NCI-H1694 (cell line): ENCODE results near the gene PSMC6.
"Not testable (repeated sequence)": the region's sequence is repeated elsewhere in the genome, so short reads cannot be mapped to it uniquely, and the experiment has no call there.

ENCODE experiments used
- DNase-seq: peaks from one replicate; lab custom pipeline; 2025; lab: John Stamatoyannopoulos, UW

The PSMC6 gene

DNA sequence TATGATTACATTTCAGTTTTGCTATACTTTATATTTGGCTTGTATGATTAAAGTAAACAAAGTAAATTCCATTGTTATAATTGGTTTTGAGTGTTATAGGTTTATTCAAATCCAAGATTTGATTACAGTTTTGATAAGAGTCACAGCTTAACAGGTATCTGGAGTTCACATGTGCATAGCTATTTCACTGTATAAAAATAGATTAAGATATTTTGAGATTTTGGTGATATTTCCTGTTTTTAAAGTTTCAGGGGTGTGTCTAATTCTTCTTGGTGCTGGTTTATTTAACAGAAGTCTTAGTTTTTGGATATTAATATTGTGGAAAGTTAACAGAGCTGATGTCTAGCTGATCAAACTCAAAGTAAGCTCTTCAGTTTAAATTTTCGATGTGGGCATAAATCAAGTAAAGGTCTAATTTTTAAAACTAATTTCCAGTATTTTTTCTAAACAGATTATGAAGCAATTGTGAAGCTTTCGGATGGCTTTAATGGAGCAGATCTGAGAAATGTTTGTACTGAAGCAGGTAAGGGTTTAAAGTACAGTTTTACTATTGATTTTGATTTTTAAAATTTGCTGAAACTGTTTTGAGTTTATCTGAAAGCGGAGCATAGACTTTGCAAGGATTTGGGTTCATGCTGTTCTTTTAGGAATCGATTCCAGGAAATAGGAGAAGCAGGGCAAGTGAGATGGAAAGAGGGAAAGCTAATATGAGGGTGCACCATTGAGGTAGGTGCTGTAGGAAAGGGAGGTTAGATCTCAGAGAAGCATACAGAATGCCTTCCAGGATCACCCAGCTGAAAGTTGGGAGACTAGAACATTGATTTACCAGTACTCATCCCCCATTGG is 16.7 kb downstream of the PSMC6 start:
- no peak for DNase-seq

DNA sequence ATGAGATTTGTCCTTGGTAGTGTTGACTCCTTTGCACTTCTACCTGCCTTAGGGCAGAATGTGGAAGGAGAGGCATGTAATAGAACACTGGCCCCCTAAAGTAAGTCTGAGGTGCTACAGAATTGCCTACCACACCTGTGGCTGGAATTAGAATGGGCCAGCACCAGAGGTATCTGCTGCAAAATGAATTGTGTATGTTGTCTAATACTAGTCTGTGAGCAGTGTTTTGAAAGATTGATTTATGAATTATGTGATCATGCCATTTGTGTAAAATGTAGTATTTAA is 17.3 kb downstream of the PSMC6 start:
- DNase-seq, result no peak

DNA sequence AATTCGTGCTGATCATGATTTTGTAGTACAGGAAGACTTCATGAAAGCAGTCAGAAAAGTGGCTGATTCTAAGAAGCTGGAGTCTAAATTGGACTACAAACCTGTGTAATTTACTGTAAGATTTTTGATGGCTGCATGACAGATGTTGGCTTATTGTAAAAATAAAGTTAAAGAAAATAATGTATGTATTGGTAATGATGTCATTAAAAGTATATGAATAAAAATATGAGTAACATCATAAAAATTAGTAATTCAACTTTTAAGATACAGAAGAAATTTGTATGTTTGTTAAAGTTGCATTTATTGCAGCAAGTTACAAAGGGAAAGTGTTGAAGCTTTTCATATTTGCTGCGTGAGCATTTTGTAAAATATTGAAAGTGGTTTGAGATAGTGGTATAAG is 20.5 kb downstream of the PSMC6 start:
- DNase-seq, result not testable (repeated sequence)

DNA sequence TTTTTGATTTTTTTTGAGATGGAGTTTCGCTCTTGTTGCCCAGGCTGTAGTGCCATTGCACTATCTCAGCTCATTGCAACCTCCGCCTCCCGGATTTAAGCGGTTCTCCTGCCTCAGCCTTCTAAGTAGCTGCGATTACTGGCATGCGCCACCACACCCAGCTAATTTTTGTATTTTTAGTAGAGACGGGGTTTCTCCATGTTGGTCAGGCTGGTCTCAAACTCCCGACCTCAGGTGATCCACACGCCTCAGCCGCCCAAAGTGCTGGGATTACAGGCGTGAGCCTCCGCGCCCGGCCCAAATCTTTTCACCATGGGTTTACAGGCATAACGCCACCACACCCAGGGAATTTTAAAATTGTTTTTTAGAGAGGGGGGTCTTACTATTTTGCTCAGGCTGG is 22.0 kb downstream of the PSMC6 start:
- not testable (repeated sequence) for DNase-seq

DNA sequence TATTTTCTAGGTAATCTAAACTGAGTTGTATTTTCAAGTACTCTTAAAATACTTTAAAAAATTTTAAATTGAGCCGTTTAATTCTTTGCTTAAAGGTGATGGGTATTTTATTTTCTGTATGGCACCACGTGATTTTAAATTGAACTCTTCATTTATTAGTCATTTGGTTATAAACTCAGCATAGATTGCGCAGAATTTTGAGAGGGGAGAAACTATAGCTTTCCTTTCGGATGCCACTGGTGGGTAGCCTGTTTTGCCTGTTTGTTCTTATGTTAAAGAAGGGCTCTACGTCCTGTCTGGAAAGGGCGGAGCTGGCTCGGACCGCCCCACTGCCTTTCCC is 22.6 kb downstream of the PSMC6 start:
- no peak for DNase-seq

DNA sequence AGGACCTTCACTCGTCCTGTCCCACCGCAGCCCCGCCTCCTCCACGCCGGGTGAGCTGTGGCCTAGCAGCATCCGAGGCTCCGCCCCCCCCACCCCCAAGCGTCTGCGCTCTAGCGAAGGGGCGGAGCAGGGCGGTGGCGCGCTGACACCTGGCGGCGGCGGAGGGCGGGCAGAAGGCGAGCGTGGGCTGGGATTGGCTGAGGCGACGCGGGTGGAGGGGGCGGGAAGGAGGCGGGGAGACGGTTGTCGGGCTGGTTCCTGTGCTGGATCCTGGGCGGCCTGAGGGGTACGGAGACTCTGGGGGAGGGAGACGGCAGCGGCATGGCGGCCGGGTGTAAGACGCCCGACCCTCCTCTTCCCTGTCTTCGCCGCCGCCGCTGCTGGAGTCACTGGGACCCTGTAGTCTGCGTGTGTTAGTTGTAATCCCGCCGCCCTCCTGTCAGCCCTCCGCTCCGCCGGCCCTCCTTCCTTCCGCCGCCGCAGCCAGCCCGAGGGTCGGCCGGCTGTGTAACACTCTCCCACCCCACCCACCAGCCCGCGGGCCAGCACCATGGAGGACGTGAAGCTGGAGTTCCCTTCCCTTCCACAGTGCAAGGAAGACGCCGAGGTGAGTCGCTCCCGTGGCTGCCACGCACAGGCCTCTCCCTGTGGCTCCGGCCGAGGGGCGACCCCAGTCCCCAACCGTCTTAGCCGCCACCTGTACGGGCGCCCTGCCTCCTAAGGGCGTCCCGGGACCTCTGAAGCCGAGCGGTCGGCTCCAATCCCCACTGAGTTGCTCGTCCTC is 23.1 kb downstream of the PSMC6 start, which contains the start of gene STYX:
Gene STYX, plus strand, starts transcription at position 242 of the 784 bp plus-strand sequence. Its CDS starts 309 bp downstream, at position 551.
- DNase-seq, result peak; percentile 95

DNA sequence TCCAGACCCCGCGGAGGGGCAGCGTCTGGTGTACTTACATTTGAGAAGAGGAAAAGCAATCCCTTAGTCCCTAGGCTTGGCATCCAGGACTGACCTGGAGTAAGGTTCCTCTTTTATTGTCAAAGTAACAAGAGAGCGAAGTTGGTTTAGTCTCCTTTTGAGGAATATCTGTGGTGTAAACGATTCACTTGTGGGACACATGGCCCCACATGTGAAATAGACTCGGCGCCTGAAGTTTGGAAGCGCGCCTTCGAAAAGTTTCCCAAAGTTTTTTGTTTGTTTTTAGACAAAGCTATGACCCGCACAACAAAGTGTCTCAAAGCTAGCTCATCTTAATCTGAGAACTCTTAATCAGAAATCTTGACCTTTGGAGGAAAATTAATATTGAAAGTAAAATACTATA is 23.7 kb downstream of the PSMC6 start:
- DNase-seq, result no peak

DNA sequence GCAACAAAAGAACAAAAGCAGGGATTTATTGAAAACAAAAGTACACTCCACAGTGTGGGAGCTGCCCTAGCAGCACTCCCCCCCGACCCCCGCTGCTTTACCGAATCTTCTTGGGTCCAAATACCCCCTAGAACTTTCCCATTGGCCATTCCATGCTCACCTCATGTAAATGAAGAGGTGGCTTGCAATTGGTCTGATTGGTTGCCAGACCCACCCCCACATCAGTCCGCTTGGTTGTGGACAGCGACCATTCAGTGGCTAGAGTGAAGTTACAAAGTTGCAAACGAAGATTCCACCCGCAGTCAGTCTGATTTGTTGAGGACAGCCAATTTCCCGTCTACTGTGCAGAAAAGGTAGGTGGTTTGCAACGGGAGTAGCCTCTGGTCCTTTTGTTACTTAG is 26.8 kb downstream of the PSMC6 start:
- DNase-seq, result no peak

DNA sequence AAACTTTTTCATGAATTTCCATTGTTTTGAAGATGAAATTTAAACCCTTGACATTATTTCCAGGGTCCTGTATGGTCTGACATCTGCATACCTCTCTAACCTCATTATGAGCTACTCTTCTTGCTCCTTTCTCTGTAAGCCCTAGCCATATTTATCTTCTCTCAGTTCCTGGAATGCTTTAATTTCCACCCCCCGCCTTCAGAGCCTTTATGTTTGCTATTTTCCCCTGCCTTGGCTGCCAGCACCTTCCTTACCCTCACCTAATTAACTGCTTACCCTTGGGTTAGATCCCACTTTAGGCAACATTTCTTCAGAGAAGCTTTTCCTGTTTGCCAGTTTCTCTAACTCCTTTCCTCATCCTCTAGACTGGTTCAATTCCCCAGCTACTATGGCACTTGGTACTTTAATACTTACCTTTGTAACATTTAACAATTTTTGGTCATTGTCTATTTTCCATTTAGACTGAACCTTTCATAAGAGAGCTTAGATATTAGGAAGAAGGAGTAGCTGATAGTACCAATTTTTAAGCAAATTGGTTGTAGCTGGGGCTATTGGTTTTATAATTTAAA is 29.0 kb downstream of the PSMC6 start:
- no peak for DNase-seq

DNA sequence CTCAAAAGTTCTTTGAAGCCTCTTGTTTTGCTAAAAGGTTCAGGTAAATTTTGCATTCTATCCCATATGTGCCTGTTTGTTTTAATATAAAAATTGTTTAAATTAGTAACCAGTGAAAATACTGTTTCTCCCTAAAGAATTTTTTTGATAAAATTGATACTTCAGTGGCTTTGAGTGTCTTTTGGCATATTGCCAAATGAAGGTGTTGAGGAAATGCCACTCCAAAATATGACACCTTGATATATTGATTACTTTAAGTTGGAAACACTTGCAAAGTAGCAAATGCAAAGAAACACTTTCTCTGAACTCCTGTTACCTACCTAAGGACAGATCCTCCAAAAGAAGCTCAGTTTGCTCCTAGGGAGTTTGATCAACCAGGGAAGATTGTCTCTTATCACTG is 31.4 kb downstream of the PSMC6 start:
- no peak for DNase-seq

DNA sequence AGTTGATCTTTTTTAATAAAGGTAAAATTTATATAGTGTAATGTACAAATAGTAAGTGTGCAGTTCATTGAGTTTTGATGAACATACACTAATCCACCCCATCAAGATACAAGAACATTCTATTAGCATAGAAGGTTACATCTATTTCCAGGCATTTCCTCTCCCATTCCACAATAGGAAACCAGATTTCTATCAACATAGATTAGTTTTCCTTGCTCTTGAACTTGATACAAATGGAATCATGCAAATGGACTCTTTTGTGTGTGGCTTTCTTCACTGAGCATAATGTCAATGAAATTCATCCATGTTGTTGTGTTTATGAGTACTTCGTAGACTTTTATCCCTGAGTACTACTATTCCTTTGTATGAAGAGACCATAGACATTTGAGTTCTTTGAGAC is 33.8 kb downstream of the PSMC6 start:
- DNase-seq, result no peak

DNA sequence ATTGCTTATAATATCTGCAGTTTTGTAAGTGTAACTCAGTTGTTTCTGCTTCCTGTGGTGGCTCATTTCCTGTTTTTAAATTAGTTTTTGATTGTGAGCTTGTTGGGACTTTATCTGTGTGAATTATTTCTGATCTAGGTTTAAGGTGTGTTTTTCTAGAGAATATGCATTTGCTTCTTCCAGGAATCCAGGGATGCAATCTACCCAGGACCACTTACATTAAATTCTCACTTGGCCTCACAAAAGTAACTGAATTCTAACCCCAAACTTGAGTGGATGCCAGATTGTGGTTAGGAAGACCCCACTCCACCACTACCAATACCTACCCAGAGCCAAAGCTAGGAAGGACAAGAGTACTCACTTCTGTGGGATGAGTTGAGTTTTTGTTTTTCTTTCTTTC is 34.9 kb downstream of the PSMC6 start:
- no peak for DNase-seq

DNA sequence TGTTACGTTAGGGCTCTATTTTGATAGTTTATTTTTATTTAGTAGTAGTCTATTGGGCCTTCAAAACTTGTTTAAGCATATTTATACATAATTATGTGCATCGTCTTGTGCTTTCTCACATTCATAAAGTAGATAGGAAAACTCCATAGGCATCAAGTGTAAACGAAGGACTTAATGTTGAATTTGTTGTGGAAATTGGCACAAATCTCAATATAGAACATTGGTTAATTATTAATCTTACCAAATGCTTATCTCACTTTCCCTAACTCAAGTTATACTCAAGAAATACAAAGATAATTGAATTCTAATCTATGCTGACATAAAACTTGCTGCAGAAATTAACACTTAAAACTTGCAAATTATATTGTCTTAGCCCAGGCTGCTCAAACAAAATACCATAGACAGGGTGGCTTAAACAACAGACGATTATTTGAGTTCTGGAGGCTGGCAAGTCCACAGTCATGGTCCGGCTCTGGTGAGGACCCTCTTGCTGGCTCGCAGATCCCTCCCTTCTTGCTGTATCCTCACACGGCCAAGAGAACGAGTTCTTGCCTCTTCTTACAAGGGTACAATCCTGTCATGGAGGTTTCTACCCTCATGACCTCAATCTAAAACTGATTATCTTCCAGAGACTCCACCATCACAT is 41.8 kb downstream of the PSMC6 start:
- no peak for DNase-seq

DNA sequence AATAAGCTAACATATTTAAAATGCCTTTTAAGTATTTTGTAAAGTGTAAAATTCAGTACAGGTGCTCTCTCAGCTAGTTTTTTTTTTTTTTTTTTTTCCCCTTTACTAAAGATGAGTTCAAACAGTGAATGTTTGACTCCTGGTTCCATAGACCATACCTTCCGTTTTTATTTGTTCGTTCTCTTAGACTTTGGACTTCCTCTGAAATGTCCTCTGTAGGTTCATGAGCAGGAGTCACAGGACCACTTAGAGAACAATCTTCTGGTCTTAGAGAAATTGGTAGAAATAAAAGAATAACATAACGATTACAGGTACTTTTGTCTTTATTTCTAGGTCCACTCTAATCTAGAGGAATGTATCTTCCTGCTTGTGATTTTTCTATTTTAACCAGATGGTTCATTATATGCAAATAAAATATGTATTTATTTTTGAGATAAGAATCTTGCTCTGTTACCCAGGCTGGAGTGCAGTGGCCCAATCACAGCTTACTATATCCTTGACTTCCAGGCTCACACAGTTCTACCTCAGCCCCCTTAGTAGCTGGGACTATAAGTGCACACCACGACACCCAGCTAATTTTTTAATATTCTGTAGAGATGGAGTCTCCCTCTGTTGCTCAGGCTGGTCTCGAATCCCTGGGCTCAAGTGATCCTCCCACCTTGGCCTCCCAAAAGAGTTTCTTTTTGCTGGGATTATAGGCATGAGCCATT is 48.8 kb downstream of the PSMC6 start:
- no peak for DNase-seq

DNA sequence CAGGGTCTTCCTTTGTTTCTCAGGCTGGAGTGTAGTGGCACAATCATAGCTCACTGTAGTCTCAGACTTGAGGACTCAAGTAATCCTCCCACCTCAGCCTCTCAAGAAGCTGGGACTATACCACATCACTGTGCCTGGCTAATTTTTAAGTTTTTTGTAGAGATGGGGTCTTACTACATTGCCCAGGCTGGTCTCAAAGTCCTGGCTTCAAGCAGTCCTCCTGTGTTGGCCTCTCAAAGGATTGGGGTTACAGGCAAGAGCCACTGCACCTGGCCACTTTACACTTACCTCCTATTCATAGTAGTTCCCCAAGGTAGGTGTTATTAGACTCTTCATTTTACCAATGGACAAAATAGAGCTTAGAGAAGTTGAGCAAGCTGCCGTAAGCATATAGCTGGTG is 52.1 kb downstream of the PSMC6 start:
- no peak for DNase-seq

DNA sequence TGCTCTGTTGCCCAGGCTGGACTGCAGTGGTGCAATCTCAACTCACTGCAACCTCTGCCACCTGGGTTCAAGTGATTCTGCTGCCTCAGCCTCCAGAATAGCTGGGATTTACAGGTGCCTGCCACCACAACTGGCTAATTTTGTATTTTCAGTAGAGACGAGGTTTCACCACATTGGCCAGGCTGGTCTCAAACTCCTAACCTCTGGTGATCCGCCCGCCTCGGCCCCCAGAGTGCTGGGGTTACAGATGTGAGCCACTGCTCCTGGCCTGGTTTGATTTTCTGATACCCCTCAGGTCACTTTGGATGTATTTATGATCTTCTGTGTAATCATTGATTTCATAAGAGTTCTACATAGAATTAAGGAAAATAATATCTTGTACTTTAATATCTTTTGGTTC is 55.9 kb downstream of the PSMC6 start:
- DNase-seq, result not testable (repeated sequence)

DNA sequence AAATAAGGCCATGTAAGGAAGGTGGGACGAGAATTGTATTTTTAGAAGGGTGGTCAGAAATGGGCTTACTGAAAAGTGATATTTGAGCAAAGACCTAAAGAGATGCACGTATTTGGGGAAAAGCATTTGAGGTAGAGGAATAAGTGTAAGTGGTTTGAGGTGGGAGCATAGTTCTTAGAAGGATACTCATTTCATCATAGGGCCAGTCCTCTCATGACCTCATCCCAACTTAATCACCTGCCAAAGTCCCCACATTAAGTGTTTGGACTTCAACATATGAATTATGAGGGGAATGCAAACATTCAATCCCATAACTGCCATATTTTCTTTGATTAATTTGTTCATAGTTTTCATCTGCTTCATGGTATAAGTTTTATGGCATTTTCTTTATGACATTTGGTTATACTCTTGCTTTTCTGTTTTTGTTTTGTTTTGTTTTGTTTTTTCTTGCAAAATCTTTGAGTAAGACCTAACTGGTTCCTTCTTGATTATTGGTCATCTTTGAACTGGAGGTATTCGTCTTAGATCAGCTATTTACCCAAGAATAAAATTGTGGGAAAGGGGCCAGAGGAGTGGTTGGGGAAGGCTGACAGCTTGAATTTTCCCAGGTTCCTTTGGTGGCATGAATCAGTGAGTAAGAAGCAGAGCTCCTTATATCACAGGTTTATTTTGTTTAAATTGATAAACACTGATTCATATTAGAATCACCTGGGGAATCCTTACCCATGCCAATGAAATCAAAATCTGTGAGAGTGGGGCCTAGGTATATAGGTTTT is 60.2 kb downstream of the PSMC6 start:
- no peak for DNase-seq

DNA sequence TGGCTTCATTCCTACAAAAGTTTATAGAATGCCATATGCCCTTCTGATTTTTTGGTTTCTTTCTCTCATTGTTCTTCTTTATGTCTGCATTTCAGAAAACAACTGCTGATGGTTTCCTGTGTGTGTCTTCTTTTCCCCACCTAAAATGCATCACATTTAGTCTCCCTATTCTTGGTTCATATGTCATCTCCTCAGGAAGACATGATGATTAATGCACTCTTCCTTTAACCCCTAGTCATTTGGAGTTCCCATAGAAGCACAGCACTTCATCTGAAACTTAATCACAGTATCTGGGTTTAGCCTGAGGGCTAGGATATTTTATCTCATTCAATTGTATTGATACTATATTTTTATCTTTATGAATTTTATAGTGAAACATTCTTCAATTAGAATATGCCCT is 62.9 kb downstream of the PSMC6 start:
- no peak for DNase-seq

DNA sequence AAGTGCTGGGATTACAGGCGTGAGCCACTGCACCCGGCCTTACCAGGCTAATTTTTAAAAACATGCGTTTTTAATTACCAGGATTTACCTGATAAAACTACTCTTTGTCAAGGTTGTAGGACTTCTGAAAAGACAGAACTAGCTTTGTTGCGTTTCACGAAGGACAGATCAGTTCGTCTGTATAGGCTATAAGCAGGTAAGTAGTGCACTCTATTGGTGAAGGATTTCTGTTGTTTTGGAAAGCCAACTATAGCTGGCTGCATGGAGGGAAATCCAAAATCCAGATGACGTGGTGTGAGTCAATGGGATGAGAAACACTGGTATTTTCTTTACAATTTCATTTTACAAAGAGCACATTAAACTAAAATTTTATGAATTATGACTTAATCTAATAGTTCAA is 69.8 kb downstream of the PSMC6 start:
- DNase-seq, result no peak
